Measurements from ENCODE around the gene RAD52.

RAD52 gene

GRCh38 chr12:913919-914698, 35.4 kb downstream of the RAD52 start:
- Histone ChIP-seq H3K9me3 (ENCODE audit: control insufficient read depth, insufficient read depth, low read depth, low read length) (no peaks in the 10 kb centered on the region), H3K27me3 (ENCODE audit: control insufficient read depth, insufficient read depth, low read length) (no peaks in the 10 kb centered on the region), H3K36me3 (ENCODE audit: control insufficient read depth, insufficient read depth, low read length) (peaks cover 87% of the 10 kb centered on the region), H3K27ac (ENCODE audit: low read depth, low read length) (peak overlapping the region; percentile 25; the same call in 1 of the 2 replicates), H3K9ac (ENCODE audit: low read length) (no peak overlapping the region), H3K4me1 (ENCODE audit: control insufficient read depth, insufficient read depth, low read length) (peaks cover 9% of the 10 kb centered on the region; the same call in 1 of the 2 replicates), H3K4me3 (ENCODE audit: low read depth, low read length) (no peak overlapping the region)

- no peaks in the 10 kb centered on the region for H3K9me3 ChIP-seq (ENCODE audit: control insufficient read depth, insufficient read depth, low read depth, low read length)
- no peaks in the 10 kb centered on the region for H3K27me3 ChIP-seq (ENCODE audit: control insufficient read depth, insufficient read depth, low read length)
- H3K27ac ChIP-seq (ENCODE audit: low read depth, low read length): no peak overlapping the region
- H3K4me1 ChIP-seq (ENCODE audit: control insufficient read depth, insufficient read depth, low read length): peaks cover 9% of the 10 kb centered on the region; the same call in 1 of the 2 replicates
- H3K4me3 ChIP-seq (ENCODE audit: low read depth, low read length): no peak overlapping the region
- peaks cover 89% of the 10 kb centered on the region for H3K36me3 ChIP-seq (ENCODE audit: control insufficient read depth, insufficient read depth, low read length)
- no peak overlapping the region for H3K9ac ChIP-seq (ENCODE audit: low read length)
Measured at GRCh38 chr12:912466-913235, 36.8 kb downstream of the RAD52 start.

GRCh38 chr12:911191-911826, 38.2 kb downstream of the RAD52 start:
- no peak overlapping the region for H3K27ac ChIP-seq (ENCODE audit: low read depth, low read length)
- H3K9ac ChIP-seq (ENCODE audit: low read length): no peak overlapping the region
- no peaks in the 10 kb centered on the region for H3K9me3 ChIP-seq (ENCODE audit: control insufficient read depth, insufficient read depth, low read depth, low read length)
- H3K4me1 ChIP-seq (ENCODE audit: control insufficient read depth, insufficient read depth, low read length): peaks cover 5% of the 10 kb centered on the region; the same call in 1 of the 2 replicates
- H3K27me3 ChIP-seq (ENCODE audit: control insufficient read depth, insufficient read depth, low read length): no peaks in the 10 kb centered on the region
- H3K4me3 ChIP-seq (ENCODE audit: low read depth, low read length): no peak overlapping the region
- peaks cover 89% of the 10 kb centered on the region for H3K36me3 ChIP-seq (ENCODE audit: control insufficient read depth, insufficient read depth, low read length)

- H3K4me1 ChIP-seq (ENCODE audit: control insufficient read depth, insufficient read depth, low read length): peaks cover 4% of the 10 kb centered on the region; the same call in 1 of the 2 replicates
- H3K9ac ChIP-seq (ENCODE audit: low read length): no peak overlapping the region
- H3K4me3 ChIP-seq (ENCODE audit: low read depth, low read length): no peak overlapping the region
- no peaks in the 10 kb centered on the region for H3K27me3 ChIP-seq (ENCODE audit: control insufficient read depth, insufficient read depth, low read length)
- H3K36me3 ChIP-seq (ENCODE audit: control insufficient read depth, insufficient read depth, low read length): peaks cover 90% of the 10 kb centered on the region
- H3K9me3 ChIP-seq (ENCODE audit: control insufficient read depth, insufficient read depth, low read depth, low read length): no peaks in the 10 kb centered on the region
- H3K27ac ChIP-seq (ENCODE audit: low read depth, low read length): no peak overlapping the region
Measured at GRCh38 chr12:910416-910815, 39.1 kb downstream of the RAD52 start.

GRCh38 chr12:909861-910260, 39.6 kb downstream of the RAD52 start:
- H3K27me3 ChIP-seq (ENCODE audit: control insufficient read depth, insufficient read depth, low read length): no peaks in the 10 kb centered on the region
- no peak overlapping the region for H3K4me3 ChIP-seq (ENCODE audit: low read depth, low read length)
- H3K4me1 ChIP-seq (ENCODE audit: control insufficient read depth, insufficient read depth, low read length): no peaks in the 10 kb centered on the region; the same call in 1 of the 2 replicates
- peaks cover 88% of the 10 kb centered on the region for H3K36me3 ChIP-seq (ENCODE audit: control insufficient read depth, insufficient read depth, low read length)
- H3K9ac ChIP-seq (ENCODE audit: low read length): no peak overlapping the region
- H3K9me3 ChIP-seq (ENCODE audit: control insufficient read depth, insufficient read depth, low read depth, low read length): no peaks in the 10 kb centered on the region
- H3K27ac ChIP-seq (ENCODE audit: low read depth, low read length): no peak overlapping the region

GRCh38 chr12:907413-908185, 41.9 kb downstream of the RAD52 start:
- Histone ChIP-seq H3K27me3 (ENCODE audit: control insufficient read depth, insufficient read depth, low read length) (no peaks in the 10 kb centered on the region), H3K4me3 (ENCODE audit: low read depth, low read length) (no peak overlapping the region), H3K9me3 (ENCODE audit: control insufficient read depth, insufficient read depth, low read depth, low read length) (no peaks in the 10 kb centered on the region), H3K4me1 (ENCODE audit: control insufficient read depth, insufficient read depth, low read length) (peaks cover 12% of the 10 kb centered on the region; the same call in 1 of the 2 replicates), H3K27ac (ENCODE audit: low read depth, low read length) (no peak overlapping the region), H3K36me3 (ENCODE audit: control insufficient read depth, insufficient read depth, low read length) (peaks cover 88% of the 10 kb centered on the region), H3K9ac (ENCODE audit: low read length) (no peak overlapping the region)

- peaks cover 95% of the 10 kb centered on the region for H3K36me3 ChIP-seq (ENCODE audit: control insufficient read depth, insufficient read depth, low read length)
- H3K9ac ChIP-seq (ENCODE audit: low read length): no peak overlapping the region
- no peaks in the 10 kb centered on the region for H3K9me3 ChIP-seq (ENCODE audit: control insufficient read depth, insufficient read depth, low read depth, low read length)
- no peak overlapping the region for H3K27ac ChIP-seq (ENCODE audit: low read depth, low read length)
- no peak overlapping the region for H3K4me3 ChIP-seq (ENCODE audit: low read depth, low read length)
- H3K27me3 ChIP-seq (ENCODE audit: control insufficient read depth, insufficient read depth, low read length): no peaks in the 10 kb centered on the region
- H3K4me1 ChIP-seq (ENCODE audit: control insufficient read depth, insufficient read depth, low read length): peaks cover 14% of the 10 kb centered on the region; the same call in 1 of the 2 replicates
Measured at GRCh38 chr12:906062-906585, 43.4 kb downstream of the RAD52 start.

GRCh38 chr12:905261-906031, 44.0 kb downstream of the RAD52 start:
- Histone ChIP-seq H3K9me3 (ENCODE audit: control insufficient read depth, insufficient read depth, low read depth, low read length) (no peaks in the 10 kb centered on the region), H3K4me3 (ENCODE audit: low read depth, low read length) (no peak overlapping the region), H3K27me3 (ENCODE audit: control insufficient read depth, insufficient read depth, low read length) (no peaks in the 10 kb centered on the region), H3K36me3 (ENCODE audit: control insufficient read depth, insufficient read depth, low read length) (peaks cover 96% of the 10 kb centered on the region), H3K27ac (ENCODE audit: low read depth, low read length) (no peak overlapping the region), H3K9ac (ENCODE audit: low read length) (no peak overlapping the region), H3K4me1 (ENCODE audit: control insufficient read depth, insufficient read depth, low read length) (peaks cover 14% of the 10 kb centered on the region; the same call in 1 of the 2 replicates)

GRCh38 chr12:904010-904414, 45.5 kb downstream of the RAD52 start:
- no peak overlapping the region for H3K27ac ChIP-seq (ENCODE audit: low read depth, low read length)
- no peak overlapping the region for H3K4me3 ChIP-seq (ENCODE audit: low read depth, low read length)
- H3K36me3 ChIP-seq (ENCODE audit: control insufficient read depth, insufficient read depth, low read length): peaks cover 96% of the 10 kb centered on the region
- H3K4me1 ChIP-seq (ENCODE audit: control insufficient read depth, insufficient read depth, low read length): peaks cover 14% of the 10 kb centered on the region; the same call in 1 of the 2 replicates
- H3K27me3 ChIP-seq (ENCODE audit: control insufficient read depth, insufficient read depth, low read length): no peaks in the 10 kb centered on the region
- H3K9me3 ChIP-seq (ENCODE audit: control insufficient read depth, insufficient read depth, low read depth, low read length): no peaks in the 10 kb centered on the region
- H3K9ac ChIP-seq (ENCODE audit: low read length): no peak overlapping the region

- Histone ChIP-seq H3K36me3 (ENCODE audit: control insufficient read depth, insufficient read depth, low read length) (peaks cover 92% of the 10 kb centered on the region), H3K27ac (ENCODE audit: low read depth, low read length) (no peak overlapping the region), H3K9ac (ENCODE audit: low read length) (no peak overlapping the region)
Measured at GRCh38 chr12:903055-903454, 46.4 kb downstream of the RAD52 start.

More at GRCh38 chr12:903055-903454, 46.4 kb downstream of the RAD52 start:
- H3K27me3 ChIP-seq (ENCODE audit: control insufficient read depth, insufficient read depth, low read length): no peaks in the 10 kb centered on the region
- peaks cover 14% of the 10 kb centered on the region; the same call in 1 of the 2 replicates for H3K4me1 ChIP-seq (ENCODE audit: control insufficient read depth, insufficient read depth, low read length)
- H3K9me3 ChIP-seq (ENCODE audit: control insufficient read depth, insufficient read depth, low read depth, low read length): no peaks in the 10 kb centered on the region
- no peak overlapping the region for H3K4me3 ChIP-seq (ENCODE audit: low read depth, low read length)

Data from HUES6 (cell line).